Measurements from ENCODE around the gene PWWP2B. TPM values are rescaled to one million over a fixed set of nuclear protein-coding genes. Genes with fewer than 3 reads are reported as not detected.

Gene PWWP2B
- total and polyA plus RNA-seq, 2 of the 13 experiments (the other 11 are each of a cell fraction or from before 2014, with no cell fraction given), result 2.3 to 4.7 TPM

DNA sequence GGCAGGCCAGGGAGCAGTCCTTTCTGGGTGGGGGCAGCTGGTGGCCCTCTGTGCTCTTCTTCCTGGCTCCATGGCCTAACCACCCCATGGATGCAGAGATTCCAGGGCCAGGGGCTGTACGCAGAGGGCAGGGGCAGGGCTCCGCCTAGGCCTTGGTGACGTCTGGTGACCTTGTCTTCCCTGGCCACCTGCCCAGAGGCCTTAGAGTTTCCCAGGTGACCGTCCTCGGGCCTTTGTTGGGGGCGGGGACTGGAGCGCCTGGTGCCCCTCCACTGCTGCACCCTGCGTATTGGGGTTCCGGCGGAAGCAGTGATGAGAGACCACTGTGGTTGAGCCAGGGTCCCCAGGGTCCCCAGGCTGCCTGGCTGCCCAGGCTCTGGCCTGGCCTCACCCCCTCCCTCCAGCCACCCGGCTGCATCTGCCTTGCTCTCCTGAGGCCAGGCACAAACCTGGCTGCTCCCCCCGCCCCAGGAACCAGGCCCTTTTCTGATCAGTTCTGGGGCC is 10.3 kb downstream of the PWWP2B start (continued):
- TF ChIP-seq, protein P1, sequence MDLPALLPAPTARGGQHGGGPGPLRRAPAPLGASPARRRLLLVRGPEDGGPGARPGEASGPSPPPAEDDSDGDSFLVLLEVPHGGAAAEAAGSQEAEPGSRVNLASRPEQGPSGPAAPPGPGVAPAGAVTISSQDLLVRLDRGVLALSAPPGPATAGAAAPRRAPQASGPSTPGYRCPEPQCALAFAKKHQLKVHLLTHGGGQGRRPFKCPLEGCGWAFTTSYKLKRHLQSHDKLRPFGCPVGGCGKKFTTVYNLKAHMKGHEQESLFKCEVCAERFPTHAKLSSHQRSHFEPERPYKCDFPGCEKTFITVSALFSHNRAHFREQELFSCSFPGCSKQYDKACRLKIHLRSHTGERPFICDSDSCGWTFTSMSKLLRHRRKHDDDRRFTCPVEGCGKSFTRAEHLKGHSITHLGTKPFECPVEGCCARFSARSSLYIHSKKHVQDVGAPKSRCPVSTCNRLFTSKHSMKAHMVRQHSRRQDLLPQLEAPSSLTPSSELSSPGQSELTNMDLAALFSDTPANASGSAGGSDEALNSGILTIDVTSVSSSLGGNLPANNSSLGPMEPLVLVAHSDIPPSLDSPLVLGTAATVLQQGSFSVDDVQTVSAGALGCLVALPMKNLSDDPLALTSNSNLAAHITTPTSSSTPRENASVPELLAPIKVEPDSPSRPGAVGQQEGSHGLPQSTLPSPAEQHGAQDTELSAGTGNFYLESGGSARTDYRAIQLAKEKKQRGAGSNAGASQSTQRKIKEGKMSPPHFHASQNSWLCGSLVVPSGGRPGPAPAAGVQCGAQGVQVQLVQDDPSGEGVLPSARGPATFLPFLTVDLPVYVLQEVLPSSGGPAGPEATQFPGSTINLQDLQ (CRISPR knock-in tag; IDR thresholded peaks at IDR 0.05), result no peak

DNA sequence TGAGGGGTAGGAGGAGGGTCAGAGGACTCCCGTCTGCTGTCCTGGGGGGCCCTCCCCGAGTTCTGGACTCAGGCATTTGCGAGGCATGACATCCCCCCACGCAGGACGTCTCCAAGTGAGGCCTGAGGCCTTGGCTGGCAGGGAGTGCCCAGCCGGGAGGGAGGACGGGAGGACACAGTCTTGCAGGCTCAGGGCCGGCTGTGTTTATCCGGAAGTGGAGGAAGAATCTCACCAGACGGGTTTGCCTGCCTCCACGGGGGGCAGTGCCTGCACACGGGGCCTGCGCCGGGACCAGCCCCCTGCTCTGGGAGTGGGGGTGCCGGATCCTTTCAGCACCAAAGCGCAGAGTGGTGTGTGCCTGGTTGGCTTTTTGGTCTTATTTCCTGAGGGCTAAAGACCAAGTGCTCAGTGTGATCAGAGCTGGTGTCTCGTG is 10.9 kb downstream of the PWWP2B start:
- no peaks in the 10 kb centered on the region for H4K20me1 ChIP-seq (ENCODE audit: insufficient read depth, low read length)
- peaks cover 38% of the 10 kb centered on the region for H3K4me1 ChIP-seq (ENCODE audit: insufficient read depth, low read length)
- peak overlapping the region; percentile 36; the same call in 1 of the 2 replicates for H3K4me2 ChIP-seq (ENCODE audit: low read depth, low read length)
- H3K9me3 ChIP-seq (ENCODE audit: low read length), result no peaks in the 10 kb centered on the region
- H2AFZ ChIP-seq (ENCODE audit: low read length), result no peak overlapping the region
- in situ Hi-C loops (cut with HindIII; ENCODE audit: extremely low pct_ligation_motif_present, low pct_unique_long_range_greater_than_20kb) (no loop called here), intact Hi-C loops (cut with micrococcal nuclease; ENCODE audit: unreplicated experiment) (no loop called here)
- POLR2A ChIA-PET, result interaction anchor here (1.1 kb wide), 1 partner anchor 11 kb away, joined by 3 read pairs; no protein-coding TSS in a partner anchor
- no peak for FAIRE-seq
- no peaks in the 10 kb centered on the region for H3K79me2 ChIP-seq (ENCODE audit: insufficient read depth, low read length)
- H3K36me3 ChIP-seq (replicated peaks in 1 of 2; ENCODE audit: control insufficient read depth in 1 of 2, insufficient read depth in 2 of 2, low read length in 2 of 2), result no peaks in the 10 kb centered on the region
- CTCF ChIA-PET (ENCODE audit: low intra/inter-chr PET ratio, low total read pairs), result no interaction called here
- no CpG with 5 or more reads among the region's 17 CpGs for WGBS (ENCODE audit: low lambda C conversion rate)
- DNase-seq (ENCODE audit: low spot score), result no peak
- no peak overlapping the region for H3K4me3 ChIP-seq (replicated peaks in 1 of 3; ENCODE audit: insufficient read depth in 1 of 3, low read depth in 2 of 3, low read length in 3 of 3)
- BruUV-seq (replicated peaks), result no TSS peak
- peak overlapping the region; percentile 38 for H3K27ac ChIP-seq (ENCODE audit: extremely low read length, insufficient read depth, low read length)
- 0 out of 2 replicates have a peak overlapping the region, but pooled peaks have one; percentile 21 for H3K9ac ChIP-seq (ENCODE audit: insufficient read depth, low read depth, low read length)
- H3K27me3 ChIP-seq (ENCODE audit: control insufficient read depth in 1 of 2, insufficient read depth in 2 of 2, low read length in 2 of 2), result no peaks in the 10 kb centered on the region; a peak in 1 of 5 replicates
- peak; percentile 7; the same call in 2 of the 3 replicates for ATAC-seq
- TF ChIP-seq NAIF1 (CRISPR knock-in tag; IDR thresholded peaks at IDR 0.05; ENCODE audit: borderline replicate concordance), result no peak
- TF ChIP-seq, protein P2, sequence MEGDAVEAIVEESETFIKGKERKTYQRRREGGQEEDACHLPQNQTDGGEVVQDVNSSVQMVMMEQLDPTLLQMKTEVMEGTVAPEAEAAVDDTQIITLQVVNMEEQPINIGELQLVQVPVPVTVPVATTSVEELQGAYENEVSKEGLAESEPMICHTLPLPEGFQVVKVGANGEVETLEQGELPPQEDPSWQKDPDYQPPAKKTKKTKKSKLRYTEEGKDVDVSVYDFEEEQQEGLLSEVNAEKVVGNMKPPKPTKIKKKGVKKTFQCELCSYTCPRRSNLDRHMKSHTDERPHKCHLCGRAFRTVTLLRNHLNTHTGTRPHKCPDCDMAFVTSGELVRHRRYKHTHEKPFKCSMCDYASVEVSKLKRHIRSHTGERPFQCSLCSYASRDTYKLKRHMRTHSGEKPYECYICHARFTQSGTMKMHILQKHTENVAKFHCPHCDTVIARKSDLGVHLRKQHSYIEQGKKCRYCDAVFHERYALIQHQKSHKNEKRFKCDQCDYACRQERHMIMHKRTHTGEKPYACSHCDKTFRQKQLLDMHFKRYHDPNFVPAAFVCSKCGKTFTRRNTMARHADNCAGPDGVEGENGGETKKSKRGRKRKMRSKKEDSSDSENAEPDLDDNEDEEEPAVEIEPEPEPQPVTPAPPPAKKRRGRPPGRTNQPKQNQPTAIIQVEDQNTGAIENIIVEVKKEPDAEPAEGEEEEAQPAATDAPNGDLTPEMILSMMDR (CRISPR knock-in tag; IDR thresholded peaks at IDR 0.05), result 0 out of 2 replicates have a peak, but pooled peaks have one; percentile 17
- TF ChIP-seq AGO1 (IDR thresholded peaks at IDR 0.05; ENCODE audit: low read depth, low read length, poor library complexity, severe bottlenecking), result peak; percentile 37
- TF ChIP-seq, protein P3, sequence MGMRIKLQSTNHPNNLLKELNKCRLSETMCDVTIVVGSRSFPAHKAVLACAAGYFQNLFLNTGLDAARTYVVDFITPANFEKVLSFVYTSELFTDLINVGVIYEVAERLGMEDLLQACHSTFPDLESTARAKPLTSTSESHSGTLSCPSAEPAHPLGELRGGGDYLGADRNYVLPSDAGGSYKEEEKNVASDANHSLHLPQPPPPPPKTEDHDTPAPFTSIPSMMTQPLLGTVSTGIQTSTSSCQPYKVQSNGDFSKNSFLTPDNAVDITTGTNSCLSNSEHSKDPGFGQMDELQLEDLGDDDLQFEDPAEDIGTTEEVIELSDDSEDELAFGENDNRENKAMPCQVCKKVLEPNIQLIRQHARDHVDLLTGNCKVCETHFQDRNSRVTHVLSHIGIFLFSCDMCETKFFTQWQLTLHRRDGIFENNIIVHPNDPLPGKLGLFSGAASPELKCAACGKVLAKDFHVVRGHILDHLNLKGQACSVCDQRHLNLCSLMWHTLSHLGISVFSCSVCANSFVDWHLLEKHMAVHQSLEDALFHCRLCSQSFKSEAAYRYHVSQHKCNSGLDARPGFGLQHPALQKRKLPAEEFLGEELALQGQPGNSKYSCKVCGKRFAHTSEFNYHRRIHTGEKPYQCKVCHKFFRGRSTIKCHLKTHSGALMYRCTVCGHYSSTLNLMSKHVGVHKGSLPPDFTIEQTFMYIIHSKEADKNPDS (CRISPR knock-in tag; IDR thresholded peaks at IDR 0.05), result 0 out of 2 replicates have a peak, but pooled peaks have one; percentile 32
- no peak for TF ChIP-seq ARNT2 (CRISPR knock-in tag; IDR thresholded peaks at IDR 0.05; ENCODE audit: low read depth)
- no peak for TF ChIP-seq RNF2 (conservative IDR thresholded peaks at IDR 0.05; ENCODE audit: low read depth)
- no peak for TF ChIP-seq ZNF746 (CRISPR knock-in tag; IDR thresholded peaks at IDR 0.05)
- TF ChIP-seq ZFX (CRISPR knock-in tag; IDR thresholded peaks at IDR 0.05; ENCODE audit: low read depth), result peak; percentile 5; the same call in 1 of the 2 replicates
- TF ChIP-seq ZNF235 (CRISPR knock-in tag; IDR thresholded peaks at IDR 0.05; ENCODE audit: borderline replicate concordance), result 0 out of 2 replicates have a peak, but pooled peaks have one; percentile 45
- peak; percentile 47; the same call in 1 of the 2 replicates for TF ChIP-seq ZNF263 (CRISPR knock-in tag; IDR thresholded peaks at IDR 0.05)
